HepG2 (cell line): ENCODE results near the gene MS4A6A. TPM values are rescaled to one million over a fixed set of nuclear protein-coding genes. Genes with fewer than 3 reads are reported as not detected.

ENCODE experiments used
- ATAC-seq: fragments of 200-7000 bp; cut with Tn5 transposase; 3 replicates; pipeline ENCODE4 v1.9.1; 2020; ENCODE audit warnings: mild to moderate bottlenecking, moderate library complexity
- BruUV-seq: library from RNA; stranded (reverse); fragments of 400-500 nt; replicated peaks from 2 replicates; lab custom pipeline; 2021; lab: Mats Ljungman, UMichigan
- CTCF ChIA-PET: fragments of 300-600 bp; formaldehyde crosslinking; extraction: SDS; loops from one replicate; lab custom pipeline; 2021; ENCODE audit warnings: low total read pairs, inconsistent platforms, low intra/inter-chr PET ratio; lab: Yijun Ruan, JAX
- POLR2A ChIA-PET: fragments of 350-600 bp; sonication (Branson Sonifier 250); formaldehyde crosslinking; loops from one replicate; lab custom pipeline; 2020; ENCODE audit warnings: antibody characterized with exemption, inconsistent platforms; lab: Yijun Ruan, JAX
- DNase-seq: peaks from one replicate; pipeline ENCODE4 v3.0.0-alpha.2; 2015; ENCODE audit warnings: low spot score
- FAIRE-seq: peaks from 3 replicates; lab custom pipeline; 2011; peaks lifted over from hg19 to GRCh38; lab: Jason Lieb, UNC
- H2AFZ ChIP-seq: one replicate; pipeline ENCODE4 v1.6.1; 2011; ENCODE audit warnings: low read length, inconsistent platforms
- H3K27ac ChIP-seq: fragments of 300-600 bp; 3 replicates; pipeline ENCODE4 v1.8.0; 2011; ENCODE audit warnings: mixed run types, mild to moderate bottlenecking, mixed read lengths, low read length, inconsistent platforms; ENCODE audit not compliant: insufficient read depth; ENCODE audit errors: extremely low read length
- H3K27me3 ChIP-seq, 2 experiments: fragments of 200-600 bp in 1 of 2; 2 replicates in 1 of 2; 3 replicates in 1 of 2; pipeline versions ENCODE4 v1.6.0 to v1.8.0; 2011; ENCODE audit warnings: low read length in 2 of 2, mild to moderate bottlenecking in 2 of 2, moderate library complexity in 2 of 2, inconsistent platforms in 1 of 2; ENCODE audit not compliant: insufficient read depth in 2 of 2, control insufficient read depth in 1 of 2
- H3K36me3 ChIP-seq, 2 experiments: fragments of 200-600 bp in 1 of 2; replicated peaks in 1 of 2; 2 replicates in 1 of 2; 3 replicates in 1 of 2; pipeline versions ENCODE4 v1.5.1 to v1.8.0; 2011; ENCODE audit warnings: low read length in 2 of 2, inconsistent platforms in 1 of 2; ENCODE audit not compliant: insufficient read depth in 2 of 2, control insufficient read depth in 1 of 2
- H3K4me1 ChIP-seq: 2 replicates; pipeline ENCODE4 v1.5.1; 2012; ENCODE audit warnings: low read length, inconsistent platforms; ENCODE audit not compliant: insufficient read depth
- H3K4me2 ChIP-seq: 2 replicates; pipeline ENCODE4 v1.6.0; 2011; ENCODE audit warnings: low read depth, low read length, inconsistent platforms
- H3K4me3 ChIP-seq, 3 experiments: fragments of 200-600 bp in 1 of 3; sonication (generic), shearing (Covaris generic) in 1 of 3; replicated peaks in 1 of 3; 2 replicates each; pipeline ENCODE4 v1.5.1; 2011 to 2016; ENCODE audit warnings: low read length in 3 of 3, inconsistent platforms in 2 of 3, low read depth in 2 of 3, mild to moderate bottlenecking in 2 of 3, control low read depth in 1 of 3, mixed read lengths in 1 of 3; ENCODE audit not compliant: insufficient read depth in 1 of 3
- H3K79me2 ChIP-seq: one replicate; pipeline ENCODE4 v1.6.1; 2011; ENCODE audit warnings: low read length, inconsistent platforms; ENCODE audit not compliant: insufficient read depth
- H3K9ac ChIP-seq: 2 replicates; pipeline ENCODE4 v1.6.0; 2011; ENCODE audit warnings: mild to moderate bottlenecking, low read depth, low read length, inconsistent platforms; ENCODE audit not compliant: insufficient read depth
- H3K9me3 ChIP-seq: 2 replicates; pipeline ENCODE4 v1.5.1; 2012; ENCODE audit warnings: mild to moderate bottlenecking, low read length
- H4K20me1 ChIP-seq: 2 replicates; pipeline ENCODE4 v1.6.0; 2011; ENCODE audit warnings: inconsistent platforms, mild to moderate bottlenecking, low read length, moderate library complexity; ENCODE audit not compliant: insufficient read depth
- ARID2 ChIP-seq: sonication (generic); formaldehyde crosslinking; IDR thresholded peaks from 2 replicates; pipeline ENCODE4 v1.8.1; 2022; ENCODE audit warnings: mild to moderate bottlenecking, missing genetic modification reagents, borderline replicate concordance
- HNRNPL ChIP-seq: fragments of 200-400 bp; formaldehyde crosslinking; IDR thresholded peaks from 2 replicates; pipeline ENCODE4 v1.6.1; 2017; ENCODE audit warnings: mild to moderate bottlenecking, low read depth, low read length
- JARID2 ChIP-seq: sonication (generic); formaldehyde crosslinking; IDR thresholded peaks from 2 replicates; pipeline ENCODE4 v1.8.1; 2023; ENCODE audit warnings: missing genetic modification reagents, inconsistent platforms; ENCODE audit not compliant: insufficient replicate concordance
- JUND ChIP-seq: sonication (generic); formaldehyde crosslinking; IDR thresholded peaks from 2 replicates; pipeline ENCODE4 v1.8.0; 2022; ENCODE audit warnings: mild to moderate bottlenecking, missing genetic modification reagents
- KDM2A ChIP-seq: sonication (generic); formaldehyde crosslinking; IDR thresholded peaks from 2 replicates; pipeline ENCODE4 v1.4.0; 2020; ENCODE audit warnings: low read depth, missing genetic modification reagents, borderline replicate concordance
- MYNN ChIP-seq: sonication (generic); formaldehyde crosslinking; IDR thresholded peaks from 2 replicates; pipeline ENCODE4 v1.4.0; 2020; ENCODE audit warnings: mild to moderate bottlenecking, low read depth, missing genetic modification reagents
- SALL1 ChIP-seq: sonication (generic); formaldehyde crosslinking; IDR thresholded peaks from 2 replicates; pipeline ENCODE4 v1.8.0; 2022; ENCODE audit warnings: mild to moderate bottlenecking, missing genetic modification reagents
- YEATS2 ChIP-seq: sonication (generic); formaldehyde crosslinking; IDR thresholded peaks from 2 replicates; pipeline ENCODE4 v1.4.0; 2020; ENCODE audit warnings: missing genetic modification reagents, borderline replicate concordance
- ZFP37 ChIP-seq: sonication (generic); formaldehyde crosslinking; IDR thresholded peaks from 2 replicates; pipeline ENCODE4 v1.4.0; 2020; ENCODE audit warnings: missing genetic modification reagents, borderline replicate concordance
- ZNF567 ChIP-seq: sonication (generic); formaldehyde crosslinking; IDR thresholded peaks from 2 replicates; pipeline ENCODE4 v1.8.1; 2023; ENCODE audit warnings: mild to moderate bottlenecking, missing genetic modification reagents, borderline replicate concordance
- ZNF652 ChIP-seq: IDR thresholded peaks from 2 replicates; pipeline ENCODE4 v1.6.1; 2016; ENCODE audit warnings: low read depth, borderline replicate concordance
- ZSCAN25 ChIP-seq: sonication (generic); formaldehyde crosslinking; IDR thresholded peaks from 2 replicates; pipeline ENCODE4 v1.8.0; 2022; ENCODE audit warnings: mild to moderate bottlenecking, missing genetic modification reagents
- WGBS: methylation state at CpG from one replicate; pipeline ENCODE4 v1.1.6; 2017; ENCODE audit warnings: low lambda C conversion rate; 5-methylcytosine and 5-hydroxymethylcytosine counted together
- in situ Hi-C: cut with HindIII; loops from 2 replicates; pipeline ENCODE4 v1.10.0; 2017; ENCODE audit warnings: low pct_unique_long_range_greater_than_20kb; ENCODE audit not compliant: extremely low pct_ligation_motif_present
- intact Hi-C: fragments of 100-400 bp; cut with micrococcal nuclease; formaldehyde crosslinking; loops from one replicate; pipeline ENCODE4 v1.10.0; 2022; ENCODE audit not compliant: unreplicated experiment
- polyA plus RNA-seq, 8 experiments: library from polyadenylated mRNA; depleted of rRNA in 3 of 8; stranded (reverse) in 7 of 8; unstranded in 1 of 8; fragments of >200 nt; fragmentation: Illumina TruSeq in 4 of 8; extraction: Trizol in 4 of 8; gene quantifications; 2 replicates each; pipeline versions ENCODE4 v1.2.1 to v1.2.3, GENCODE V29; 2011 to 2016; ENCODE audit warnings: low read depth in 4 of 8, missing spikeins in 1 of 8, mixed read lengths in 1 of 8; ENCODE audit not compliant: insufficient read depth in 1 of 8
- total RNA-seq, 5 experiments: library from RNA; depleted of rRNA; stranded (reverse); fragments of >200 nt; fragmentation: Illumina TruSeq; extraction: Trizol; gene quantifications; 2 replicates each; pipeline ENCODE4 v1.2.3, GENCODE V29; 2016; ENCODE audit warnings: low read depth in 1 of 5
- TF ChIP-seq, protein P1 (sequence below): sonication (generic); formaldehyde crosslinking; IDR thresholded peaks from 2 replicates; pipeline ENCODE4 v1.8.1; 2023; ENCODE audit warnings: mild to moderate bottlenecking, missing genetic modification reagents
- TF ChIP-seq, protein P2 (sequence below): sonication (generic); formaldehyde crosslinking; IDR thresholded peaks from 2 replicates; pipeline ENCODE4 v1.5.0; 2020; ENCODE audit warnings: mild to moderate bottlenecking, missing genetic modification reagents

Gene MS4A6A
- total and polyA plus RNA-seq, 2 of the 13 experiments (the other 11 are each of a cell fraction or from before 2014, with no cell fraction given): not detected

DNA sequence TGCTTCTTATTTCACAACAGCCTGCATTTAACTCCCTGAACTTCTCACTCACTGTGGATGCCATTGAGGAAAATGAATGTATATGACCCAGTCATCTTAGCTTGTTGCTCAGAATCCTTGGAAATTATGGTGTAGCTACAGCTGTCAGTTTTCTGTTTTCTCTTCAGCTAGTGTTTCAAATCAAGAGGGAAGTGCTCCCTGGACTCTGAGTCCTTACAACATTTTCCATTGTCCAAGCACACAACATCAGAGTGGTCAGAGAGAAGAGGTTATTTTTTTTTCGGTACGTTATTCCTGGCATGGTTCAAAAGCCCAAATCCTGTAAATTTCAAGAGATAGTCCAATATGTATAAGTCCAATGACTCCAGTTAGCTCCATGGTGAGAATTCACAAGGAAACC, 23.6 kb downstream of the MS4A6A start:
- no peak overlapping the region for H3K4me2 ChIP-seq
- no peaks in the 10 kb centered on the region for H4K20me1 ChIP-seq
- H3K79me2 ChIP-seq: no peaks in the 10 kb centered on the region
- no peaks in the 10 kb centered on the region; a peak in 1 of 5 replicates for H3K27me3 ChIP-seq
- H2AFZ ChIP-seq: no peak overlapping the region
- ATAC-seq (no peak), FAIRE-seq (no peak), DNase-seq (no peak)
- 2% methylated on average over 2 of the region's 2 CpGs for WGBS
- H3K27ac ChIP-seq: no peak overlapping the region
- POLR2A ChIA-PET: no interaction called here
- no peaks in the 10 kb centered on the region for H3K9me3 ChIP-seq
- CTCF ChIA-PET: no interaction called here
- intact Hi-C loops (no loop called here), in situ Hi-C loops (no loop called here)
- no peak overlapping the region for H3K4me3 ChIP-seq
- TF ChIP-seq JUND (CRISPR knock-in tag): no peak
- TF ChIP-seq ZFP37: no peak
- TF ChIP-seq, protein P1, sequence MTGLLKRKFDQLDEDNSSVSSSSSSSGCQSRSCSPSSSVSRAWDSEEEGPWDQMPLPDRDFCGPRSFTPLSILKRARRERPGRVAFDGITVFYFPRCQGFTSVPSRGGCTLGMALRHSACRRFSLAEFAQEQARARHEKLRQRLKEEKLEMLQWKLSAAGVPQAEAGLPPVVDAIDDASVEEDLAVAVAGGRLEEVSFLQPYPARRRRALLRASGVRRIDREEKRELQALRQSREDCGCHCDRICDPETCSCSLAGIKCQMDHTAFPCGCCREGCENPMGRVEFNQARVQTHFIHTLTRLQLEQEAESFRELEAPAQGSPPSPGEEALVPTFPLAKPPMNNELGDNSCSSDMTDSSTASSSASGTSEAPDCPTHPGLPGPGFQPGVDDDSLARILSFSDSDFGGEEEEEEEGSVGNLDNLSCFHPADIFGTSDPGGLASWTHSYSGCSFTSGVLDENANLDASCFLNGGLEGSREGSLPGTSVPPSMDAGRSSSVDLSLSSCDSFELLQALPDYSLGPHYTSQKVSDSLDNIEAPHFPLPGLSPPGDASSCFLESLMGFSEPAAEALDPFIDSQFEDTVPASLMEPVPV (CRISPR knock-in tag): no peak
- TF ChIP-seq YEATS2 (CRISPR knock-in tag): no peak
- TF ChIP-seq ZNF567 (CRISPR knock-in tag): no peak
- TF ChIP-seq ARID2 (CRISPR knock-in tag): no peak
- TF ChIP-seq KDM2A (CRISPR knock-in tag): no peak
- TF ChIP-seq, protein P2, sequence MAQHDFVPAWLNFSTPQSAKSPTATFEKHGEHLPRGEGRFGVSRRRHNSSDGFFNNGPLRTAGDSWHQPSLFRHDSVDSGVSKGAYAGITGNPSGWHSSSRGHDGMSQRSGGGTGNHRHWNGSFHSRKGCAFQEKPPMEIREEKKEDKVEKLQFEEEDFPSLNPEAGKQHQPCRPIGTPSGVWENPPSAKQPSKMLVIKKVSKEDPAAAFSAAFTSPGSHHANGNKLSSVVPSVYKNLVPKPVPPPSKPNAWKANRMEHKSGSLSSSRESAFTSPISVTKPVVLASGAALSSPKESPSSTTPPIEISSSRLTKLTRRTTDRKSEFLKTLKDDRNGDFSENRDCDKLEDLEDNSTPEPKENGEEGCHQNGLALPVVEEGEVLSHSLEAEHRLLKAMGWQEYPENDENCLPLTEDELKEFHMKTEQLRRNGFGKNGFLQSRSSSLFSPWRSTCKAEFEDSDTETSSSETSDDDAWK (CRISPR knock-in tag): no peak
- TF ChIP-seq HNRNPL: no peak
- TF ChIP-seq ZNF652 (CRISPR knock-in tag): no peak
- no peak for TF ChIP-seq MYNN
- TF ChIP-seq SALL1 (CRISPR knock-in tag): no peak
- no peak for TF ChIP-seq ZSCAN25 (CRISPR knock-in tag)
- TF ChIP-seq JARID2 (CRISPR knock-in tag): no peak
- no peaks in the 10 kb centered on the region for H3K4me1 ChIP-seq
- no peaks in the 10 kb centered on the region for H3K36me3 ChIP-seq
- no peak overlapping the region for H3K9ac ChIP-seq
- BruUV-seq: no TSS peak
